Fibroblast of pulmonary artery (primary cell): ENCODE measurements around the gene PTPRT.

Experiments
- DNase-seq: peaks from one replicate; pipeline ENCODE4 v3.0.0-alpha.2; 2010; ENCODE audit warnings: low read depth
- H3K4me3 ChIP-seq: replicated peaks from 2 replicates; pipeline ENCODE4 v1.5.1; 2011; ENCODE audit warnings: low read depth, mild to moderate bottlenecking, control low read depth, low read length, moderate library complexity
- TF ChIP-seq, protein P1 (sequence below): IDR thresholded peaks from 2 replicates; pipeline ENCODE4 v1.5.1; 2011; ENCODE audit warnings: mild to moderate bottlenecking, control low read depth, low read length, inconsistent platforms; ENCODE audit errors: missing control alignments

The PTPRT gene

DNA sequence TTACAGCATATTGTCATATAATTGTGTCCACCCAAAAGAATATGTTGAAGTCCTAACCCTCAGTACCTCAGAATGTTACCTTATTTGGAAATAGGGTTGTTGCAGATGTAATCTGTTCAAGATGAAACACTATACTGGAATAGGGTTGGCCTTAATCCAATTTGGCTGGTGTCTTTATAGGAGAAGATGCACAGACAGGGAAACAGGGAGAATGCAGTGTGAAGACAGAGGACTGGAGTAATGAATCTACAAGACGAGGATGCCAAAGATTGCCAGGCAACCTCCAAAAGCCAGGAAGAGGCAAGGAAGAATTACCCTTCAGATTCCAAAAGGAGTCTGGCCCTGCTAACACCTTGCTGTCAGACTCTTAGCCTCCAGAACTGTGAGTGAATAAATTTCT lies 482.9 kb downstream of the PTPRT start:
- no peak overlapping the region for H3K4me3 ChIP-seq
- TF ChIP-seq, protein P1, sequence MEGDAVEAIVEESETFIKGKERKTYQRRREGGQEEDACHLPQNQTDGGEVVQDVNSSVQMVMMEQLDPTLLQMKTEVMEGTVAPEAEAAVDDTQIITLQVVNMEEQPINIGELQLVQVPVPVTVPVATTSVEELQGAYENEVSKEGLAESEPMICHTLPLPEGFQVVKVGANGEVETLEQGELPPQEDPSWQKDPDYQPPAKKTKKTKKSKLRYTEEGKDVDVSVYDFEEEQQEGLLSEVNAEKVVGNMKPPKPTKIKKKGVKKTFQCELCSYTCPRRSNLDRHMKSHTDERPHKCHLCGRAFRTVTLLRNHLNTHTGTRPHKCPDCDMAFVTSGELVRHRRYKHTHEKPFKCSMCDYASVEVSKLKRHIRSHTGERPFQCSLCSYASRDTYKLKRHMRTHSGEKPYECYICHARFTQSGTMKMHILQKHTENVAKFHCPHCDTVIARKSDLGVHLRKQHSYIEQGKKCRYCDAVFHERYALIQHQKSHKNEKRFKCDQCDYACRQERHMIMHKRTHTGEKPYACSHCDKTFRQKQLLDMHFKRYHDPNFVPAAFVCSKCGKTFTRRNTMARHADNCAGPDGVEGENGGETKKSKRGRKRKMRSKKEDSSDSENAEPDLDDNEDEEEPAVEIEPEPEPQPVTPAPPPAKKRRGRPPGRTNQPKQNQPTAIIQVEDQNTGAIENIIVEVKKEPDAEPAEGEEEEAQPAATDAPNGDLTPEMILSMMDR = no peak
- no peak for DNase-seq

DNA sequence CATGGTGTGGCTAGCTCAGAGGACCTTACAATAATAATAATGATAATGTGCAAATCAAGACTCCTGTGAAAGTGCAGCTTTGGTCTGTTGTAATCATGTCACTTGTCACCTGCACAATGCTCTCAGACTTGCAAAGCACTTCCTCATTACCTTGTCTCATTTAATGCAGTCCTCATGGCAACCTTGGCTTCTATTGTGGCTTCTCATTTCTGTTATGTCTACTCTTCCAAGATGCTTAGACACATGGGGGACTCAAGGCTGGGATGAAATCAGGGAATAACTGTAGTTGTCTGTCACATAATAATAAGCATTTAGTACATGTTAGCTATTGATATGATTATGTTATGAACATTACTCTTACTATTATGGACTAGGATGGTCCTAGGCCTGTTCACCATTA lies 484.2 kb downstream of the PTPRT start:
- DNase-seq = no peak
- no peak overlapping the region for H3K4me3 ChIP-seq
- TF ChIP-seq, protein P1 = no peak

DNA sequence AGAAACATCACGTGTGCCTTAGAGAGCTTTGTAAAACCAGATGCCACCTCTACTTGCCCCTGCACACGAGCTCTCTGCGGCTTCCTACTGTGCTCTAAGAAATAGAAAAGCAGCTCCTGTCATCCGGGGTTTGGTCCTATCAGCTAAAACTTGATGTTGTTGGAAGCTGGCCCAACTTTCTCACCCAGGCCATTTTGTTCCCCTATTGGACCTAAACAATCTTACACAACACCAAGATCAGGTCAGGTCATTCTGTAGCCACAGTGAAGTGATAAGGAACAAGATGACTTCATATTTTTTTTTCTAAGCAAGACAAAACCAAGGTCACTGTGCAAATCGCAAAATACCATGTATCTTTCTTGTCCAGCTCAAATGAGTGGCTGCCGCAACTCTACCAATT lies 486.0 kb downstream of the PTPRT start:
- DNase-seq = no peak
- no peak overlapping the region for H3K4me3 ChIP-seq
- TF ChIP-seq, protein P1 = no peak

DNA sequence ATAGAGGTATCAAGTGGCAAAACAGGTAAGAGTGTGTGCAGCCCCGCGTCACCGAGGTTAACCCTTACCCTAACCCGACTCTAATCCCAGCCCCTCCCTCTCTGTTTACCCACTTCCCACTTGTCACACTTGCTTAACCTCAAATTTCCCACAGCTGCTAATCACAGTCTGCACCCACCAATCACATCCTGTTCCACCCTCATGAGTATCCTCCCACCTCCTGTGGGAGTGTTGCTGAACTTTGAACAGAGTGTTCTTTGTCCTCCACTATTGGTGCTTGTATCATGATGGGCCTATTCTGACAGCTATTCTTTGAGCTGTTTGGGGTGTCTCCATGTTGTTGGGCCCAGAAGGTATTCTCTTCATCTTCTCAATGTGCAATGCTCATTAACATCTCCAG lies 487.8 kb downstream of the PTPRT start:
- TF ChIP-seq, protein P1 = no peak
- DNase-seq = no peak
- H3K4me3 ChIP-seq = no peak overlapping the region

DNA sequence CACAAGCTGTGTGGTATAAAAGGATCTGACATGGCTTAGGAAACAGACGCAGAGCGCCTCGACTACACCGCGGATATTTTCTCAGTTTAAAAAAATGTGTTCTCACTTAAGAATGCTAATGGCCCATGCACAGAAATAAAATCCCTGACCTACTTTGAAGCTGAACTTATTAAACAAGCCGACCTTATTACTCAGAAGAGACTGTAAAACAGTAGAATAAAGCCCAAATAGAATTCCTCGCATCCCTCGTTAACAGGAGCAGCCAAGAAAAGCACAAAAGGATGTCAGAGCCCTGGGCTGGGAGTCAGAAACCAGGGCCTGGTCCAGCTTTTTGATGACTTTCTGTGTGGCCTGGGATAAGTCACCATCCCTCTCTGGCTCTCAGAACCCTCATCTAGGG lies 489.3 kb downstream of the PTPRT start:
- no peak for DNase-seq
- TF ChIP-seq, protein P1 = no peak
- H3K4me3 ChIP-seq = no peak overlapping the region

DNA sequence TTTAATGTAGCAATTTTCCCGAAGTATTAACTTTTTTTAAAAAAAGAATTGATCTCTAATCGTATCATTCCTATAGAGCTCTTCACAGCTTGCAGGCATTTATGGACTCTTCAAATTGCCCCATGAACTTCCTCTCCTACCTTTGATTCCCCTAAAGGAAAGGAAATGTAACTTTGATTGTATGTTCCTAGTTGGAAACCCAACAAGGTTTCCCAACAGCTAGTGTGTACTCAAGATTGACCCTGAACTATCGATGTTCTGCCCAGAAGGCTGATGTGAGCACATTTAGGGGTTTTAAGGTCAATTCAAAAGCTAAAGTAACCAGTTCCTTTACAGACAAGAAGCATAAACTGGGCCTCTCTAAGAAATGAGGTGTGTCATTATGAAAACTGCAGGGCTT lies 491.7 kb downstream of the PTPRT start:
- DNase-seq = no peak
- TF ChIP-seq, protein P1 = no peak
- H3K4me3 ChIP-seq = no peak overlapping the region

DNA sequence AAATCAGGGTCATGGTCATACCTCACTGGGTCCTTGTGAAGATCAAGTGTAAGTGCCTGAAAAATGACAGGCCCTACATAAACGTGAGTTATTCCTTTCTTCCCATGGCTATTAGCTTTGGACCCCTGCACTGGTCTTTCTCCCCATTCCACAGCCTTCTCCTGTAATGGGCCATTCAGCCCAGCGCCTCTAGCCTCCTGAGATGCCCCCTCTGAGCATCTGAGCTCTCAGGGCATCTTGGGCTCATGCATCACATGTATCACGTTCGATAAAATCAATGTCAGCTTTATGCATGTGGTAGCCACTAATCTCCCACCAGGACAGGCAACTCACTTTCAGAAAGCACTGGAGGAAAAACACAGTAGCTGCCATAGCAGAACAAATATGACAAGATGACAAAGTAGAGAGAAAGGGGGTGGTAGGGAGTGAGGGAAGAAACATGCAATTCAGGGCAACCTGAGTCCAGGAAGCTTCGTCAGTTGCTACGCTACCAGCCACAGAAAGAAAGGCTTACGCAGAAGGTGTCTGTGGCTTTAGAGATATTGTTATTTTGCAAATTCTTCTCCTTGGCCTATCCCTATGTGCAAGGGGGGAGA lies 498.8 kb downstream of the PTPRT start:
- no peak overlapping the region for H3K4me3 ChIP-seq
- DNase-seq = no peak
- TF ChIP-seq, protein P1 = no peak
